Heart right ventricle (tissue), 16 donors: ENCODE measurements around the gene CYP24A1. TPM values are rescaled to one million over a fixed set of nuclear protein-coding genes. Genes with fewer than 3 reads are reported as not detected.
A peak's percentile ranks its signal among the peaks of the same experiment; 100 is the strongest.

ENCODE experiments used
- ATAC-seq, 8 donors: fragments of 200-7000 bp; cut with Tn5 transposase; one replicate each; pipeline ENCODE4 v1.9.1; 2020; ENCODE audit warnings: mild to moderate bottlenecking in 8 of 8, moderate library complexity in 8 of 8, moderate number of reproducible peaks in 1 of 8
- DNase-seq, 2 donors: peaks; one replicate each; pipeline ENCODE4 v3.0.0-alpha.2; 2020
- H3K27ac ChIP-seq, 10 donors: fragments of 200-600 bp; sonication (generic) in 2 of 10; one replicate each; pipeline versions ENCODE4 v1.5.0 to v1.8.0; 2020 to 2022; ENCODE audit warnings: mild to moderate bottlenecking in 3 of 10
- H3K27me3 ChIP-seq, 7 donors: fragments of 200-600 bp; one replicate each; pipeline ENCODE4 v1.8.0; 2021 to 2022; ENCODE audit warnings: mild to moderate bottlenecking in 2 of 7
- H3K36me3 ChIP-seq, 9 donors: fragments of 200-600 bp; sonication (generic) in 1 of 9; one replicate each; pipeline versions ENCODE4 v1.5.0 to v1.8.0; 2020 to 2022; ENCODE audit warnings: mild to moderate bottlenecking in 2 of 9
- H3K4me1 ChIP-seq, 9 donors: fragments of 200-600 bp; sonication (generic) in 1 of 9; one replicate each; pipeline versions ENCODE4 v1.5.0 to v1.8.0; 2020 to 2022; ENCODE audit warnings: mild to moderate bottlenecking in 4 of 9
- H3K4me3 ChIP-seq, 10 donors: fragments of 200-600 bp; sonication (generic) in 2 of 10; one replicate each; pipeline versions ENCODE4 v1.5.0 to v1.8.0; 2020 to 2022; ENCODE audit warnings: mild to moderate bottlenecking in 7 of 10, moderate library complexity in 2 of 10
- H3K9me3 ChIP-seq, 11 donors: fragments of 200-600 bp in 10 of 11; sonication (generic) in 2 of 11; one replicate each; pipeline versions ENCODE4 v1.5.0 to v1.8.0; 2013 to 2022; ENCODE audit warnings: mild to moderate bottlenecking in 2 of 11, control low read depth in 1 of 11, moderate library complexity in 1 of 11
- CTCF ChIP-seq, 9 donors: fragments of 200-600 bp; sonication (generic) in 2 of 9; IDR thresholded peaks; one replicate each; pipeline versions ENCODE4 v1.5.0 to v1.8.0; 2021 to 2022; ENCODE audit warnings: antibody characterized with exemption in 9 of 9, mild to moderate bottlenecking in 5 of 9, moderate library complexity in 1 of 9
- WGBS, 2 donors: extraction: QIAGEN DNeasy Blood & Tissue Kit; methylation state at CpG; one replicate each; pipeline ENCODE4 v1.1.7; 2013; ENCODE audit warnings: inconsistent platforms in 1 of 2; 5-methylcytosine and 5-hydroxymethylcytosine counted together
- intact Hi-C, 10 donors: fragments of 100-400 bp; cut with DNase I; formaldehyde crosslinking; loops; one replicate each; pipeline versions ENCODE4 v1.11.1 to v1.14.2; 2022
- polyA plus RNA-seq, 2 donors: library from polyadenylated mRNA; stranded (reverse); fragments of 200-250 nt; gene quantifications; one replicate each; pipeline ENCODE4 v1.2.3, GENCODE V29; 2013
- total RNA-seq, 10 donors: library from RNA; stranded (reverse); fragmentation: NEBNext Ultra II Directional in 3 of 10; extraction: Animal tissue kit (Norgen Biotek cat#: 25700) in 3 of 10; gene quantifications; one replicate each; pipeline versions ENCODE4 v1.2.1 to v1.2.4, GENCODE V29; 2021 to 2023
- donor health status: Arrhythmogenic right ventricular cardiomyopathy.
- donor health status: ischemic (EF 13 %, LVEDD 7.1; RV severe dilation, severe dysfunction).
- donor health status: healthy with polysubstance abuse.
- donor health status: DM: no; HTN: yes; CAD: no.
- donor health status: DM: no; HTN: no; CAD: no.
- donor health status: ischemic (EF 25% LVEDD 6.9; RV normal size, moderate dysfunction).
- donor health status: ischemic (EF 25% LVEDD 5.7; RV mildly dilated, moderate dysfunction).
- donor health status: healthy.
- donor health status: DM: yes; HTN: yes; CAD: no.
- donor health status: Ischemic cardiomyopathy.
- donor health status: ischemic (EF 35%, LVEDD 5.7; RV mildly dilated, moderate dysfunction).
- donor health status: nonischemic (EF 11% LVEDD 7.7; RV severe dilation, severe dysfunction).
- donor health status: DM: yes; HTN: yes; CAD: no.
- donor health status: PGD.
- donor health status: ischemic (EF 29% LVEDD 5.4; RV normal size, mild dysfunction).
- donor health status: nonischemic (EF 23%, LVEDD 6.1; RV moderate dilation, normal function).

The CYP24A1 gene
- total and polyA plus RNA-seq, 12 donors: not detected

GRCh38 chr20:54108817-54109216, 65.0 kb downstream of the CYP24A1 start:
- Histone ChIP-seq H3K36me3 (no peaks in the 10 kb centered on the region), H3K27me3 (peaks cover 0 to 16% (median 4%) of the 10 kb centered on the region in 7 donors), H3K4me1 (peaks cover 0 to 3% (median 0%) of the 10 kb centered on the region in 9 donors), H3K27ac (no peak overlapping the region), H3K9me3 (no peaks in the 10 kb centered on the region), H3K4me3 (no peak overlapping the region)
- WGBS, 2 donors: 86 to 91% methylated on average over 1 of the region's 1 CpG
- TF ChIP-seq CTCF (IDR thresholded peaks at IDR 0.05): no peak
- ATAC-seq (no peak), DNase-seq (no peak)
- intact Hi-C loops: no loop called here

DNA sequence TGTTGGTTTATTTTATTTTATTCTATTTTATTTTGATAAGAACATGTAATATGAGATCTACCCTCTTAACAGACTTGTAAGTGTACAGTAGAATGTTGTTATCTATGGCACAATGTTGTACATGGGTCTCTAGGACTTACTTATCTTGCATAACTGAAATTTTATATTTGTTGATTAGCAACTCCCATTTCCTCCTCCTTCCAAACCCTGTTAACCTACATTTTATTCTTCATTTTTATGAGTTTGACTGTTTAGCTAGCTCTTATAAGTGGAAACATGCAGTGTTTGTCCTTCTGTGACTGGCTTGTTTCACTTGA, 65.5 kb downstream of the CYP24A1 start:
- DNase-seq (no peak), ATAC-seq (no peak)
- Histone ChIP-seq H3K4me3 (no peak overlapping the region), H3K9me3 (no peaks in the 10 kb centered on the region), H3K27ac (no peak overlapping the region), H3K36me3 (no peaks in the 10 kb centered on the region), H3K27me3 (peaks cover 0 to 18% (median 4%) of the 10 kb centered on the region in 7 donors), H3K4me1 (peaks cover 0 to 3% (median 0%) of the 10 kb centered on the region in 9 donors)
- intact Hi-C loops: no loop called here
- no peak for TF ChIP-seq CTCF (IDR thresholded peaks at IDR 0.05)

DNA sequence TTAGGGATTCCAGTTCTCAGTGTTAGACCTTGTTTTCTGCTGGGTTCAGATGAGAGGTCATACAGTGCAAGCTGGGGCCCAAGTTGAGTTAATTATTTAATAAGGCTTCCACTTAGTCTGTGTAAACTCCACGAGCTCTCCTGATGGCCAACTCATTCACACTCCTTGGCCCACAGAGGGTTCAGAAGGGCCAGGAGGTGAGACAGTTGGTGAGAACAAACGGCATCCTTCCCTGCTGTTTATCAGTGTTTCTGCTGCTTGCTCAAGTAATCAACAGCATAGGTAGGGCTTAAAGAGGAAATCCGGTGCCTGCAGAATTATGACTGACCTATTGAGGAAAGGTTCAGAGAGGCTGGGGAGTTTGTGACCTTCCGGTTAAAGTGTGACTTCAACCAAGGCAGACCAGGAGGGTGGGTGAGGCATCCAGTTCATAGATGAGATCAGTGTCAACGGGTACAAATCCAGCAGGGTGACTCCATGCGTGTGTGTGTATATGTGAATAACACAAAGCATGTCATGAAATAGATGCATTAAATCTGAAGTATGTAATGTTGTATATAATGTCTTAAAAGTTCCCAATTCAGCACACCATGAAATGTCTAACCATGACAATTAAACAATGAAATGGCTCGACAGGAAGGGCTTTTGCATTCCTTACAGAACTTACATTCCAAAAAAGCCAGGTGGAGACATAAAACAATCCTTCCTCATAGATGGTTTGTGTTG, 66.0 kb downstream of the CYP24A1 start:
- peaks cover 0 to 3% (median 0%) of the 10 kb centered on the region in 9 donors for H3K4me1 ChIP-seq

GRCh38 chr20:54107181-54107580, 66.6 kb downstream of the CYP24A1 start:
- intact Hi-C loops: no loop called here
- no peak overlapping the region for H3K27ac ChIP-seq
- WGBS, 2 donors: 75 to 84% methylated on average over 2 of the region's 2 CpGs
- no peaks in the 10 kb centered on the region for H3K9me3 ChIP-seq
- DNase-seq (no peak), ATAC-seq (no peak)
- no peaks in the 10 kb centered on the region for H3K36me3 ChIP-seq
- H3K4me3 ChIP-seq: no peak overlapping the region
- peaks cover 0 to 21% (median 0%) of the 10 kb centered on the region in 7 donors for H3K27me3 ChIP-seq
- no peak for TF ChIP-seq CTCF (IDR thresholded peaks at IDR 0.05)
- H3K4me1 ChIP-seq: peaks cover 0 to 3% (median 0%) of the 10 kb centered on the region in 9 donors

More for the DNA sequence above, 66.0 kb downstream of the CYP24A1 start:
- no peaks in the 10 kb centered on the region for H3K36me3 ChIP-seq
- intact Hi-C loops: no loop called here
- 57 to 61% methylated on average over 7 of the region's 7 CpGs for WGBS, 2 donors
- H3K27ac ChIP-seq: no peak overlapping the region
- ATAC-seq (peak in 1 of 8 donors; percentile 17), DNase-seq (no peak)
- H3K27me3 ChIP-seq: peaks cover 0 to 21% (median 0%) of the 10 kb centered on the region in 7 donors
- H3K9me3 ChIP-seq: no peaks in the 10 kb centered on the region
- TF ChIP-seq CTCF (IDR thresholded peaks at IDR 0.05): no peak
- no peak overlapping the region for H3K4me3 ChIP-seq
